GM18867 (cell line): ENCODE data around the gene PDE3A.
"Not testable (repeated sequence)": the region's sequence is repeated elsewhere in the genome, so short reads cannot be mapped to it uniquely, and the experiment has no call there.

Source experiments
- ATAC-seq: cut with Tn5 transposase; IDR thresholded peaks from one replicate; pipeline ENCODE4 v1.9.1; 2021; ENCODE audit warnings: mild to moderate bottlenecking, moderate library complexity; ENCODE audit not compliant: unreplicated experiment

Gene PDE3A

GRCh38 chr12:20368114-20368650 is at the start of gene PDE3A:
Gene PDE3A (plus strand): TSS chr12:20368537. CDS start chr12:20369285, 748 bp downstream.
- no peak for ATAC-seq

GRCh38 chr12:20319366-20319765 is 49.0 kb upstream of the PDE3A start:
- no peak for ATAC-seq

GRCh38 chr12:20320552-20320951 is 47.8 kb upstream of the PDE3A start:
- no peak for ATAC-seq

- not testable (repeated sequence) for ATAC-seq
These were observed 37.4 kb upstream of the PDE3A start for GRCh38 chr12:20330826-20331505.

GRCh38 chr12:20339060-20339459 is 29.3 kb upstream of the PDE3A start:
- ATAC-seq: no peak

- ATAC-seq: no peak
These were observed 26.2 kb upstream of the PDE3A start for GRCh38 chr12:20342111-20342510.

GRCh38 chr12:20345866-20346265 is 22.5 kb upstream of the PDE3A start:
- ATAC-seq: no peak

GRCh38 chr12:20350026-20350425 is 18.3 kb upstream of the PDE3A start:
- ATAC-seq: no peak

GRCh38 chr12:20350495-20350894 is 17.8 kb upstream of the PDE3A start:
- ATAC-seq: no peak

GRCh38 chr12:20351406-20351805 is 16.9 kb upstream of the PDE3A start:
- ATAC-seq: no peak

GRCh38 chr12:20356048-20356447 is 12.3 kb upstream of the PDE3A start:
- ATAC-seq: no peak

- no peak for ATAC-seq
These were observed 7.9 kb upstream of the PDE3A start for GRCh38 chr12:20360407-20360806.

GRCh38 chr12:20361416-20361815 is 6.9 kb upstream of the PDE3A start:
- ATAC-seq: no peak

GRCh38 chr12:20364501-20364900 is 3.8 kb upstream of the PDE3A start:
- no peak for ATAC-seq

- no peak for ATAC-seq
These were observed 1.4 kb upstream of the PDE3A start for GRCh38 chr12:20366776-20367409.

GRCh38 chr12:20367583-20368113 is 689 bp upstream of the PDE3A start:
- ATAC-seq: no peak

GRCh38 chr12:20368651-20369304 is 441 bp downstream of the PDE3A start:
- no peak for ATAC-seq

GRCh38 chr12:20369305-20370013 is 1.1 kb downstream of the PDE3A start:
- no peak for ATAC-seq

- ATAC-seq: no peak
These were observed 1.7 kb downstream of the PDE3A start for GRCh38 chr12:20370014-20370386.

- no peak for ATAC-seq
These were observed 2.7 kb downstream of the PDE3A start for GRCh38 chr12:20370866-20371519.
